BLaER1 (cell line): ENCODE data around the gene RRP15.
A peak's percentile ranks its signal among the peaks of the same experiment; 100 is the strongest.

Source experiments
- H3K27ac ChIP-seq: shearing (Covaris generic); formaldehyde crosslinking; 2 replicates; pipeline ENCODE4 v1.8.1; 2022
- H3K27me3 ChIP-seq: shearing (Covaris generic); formaldehyde crosslinking; 2 replicates; pipeline ENCODE4 v1.8.1; 2022
- H3K36me3 ChIP-seq: shearing (Covaris generic); formaldehyde crosslinking; 2 replicates; pipeline ENCODE4 v1.8.1; 2022
- H3K4me1 ChIP-seq: shearing (Covaris generic); formaldehyde crosslinking; 2 replicates; pipeline ENCODE4 v1.8.1; 2022
- H3K4me2 ChIP-seq: shearing (Covaris generic); formaldehyde crosslinking; 2 replicates; pipeline ENCODE4 v1.8.1; 2022
- H3K4me3 ChIP-seq: shearing (Covaris generic); formaldehyde crosslinking; 2 replicates; pipeline ENCODE4 v1.8.1; 2022
- H3K9ac ChIP-seq: shearing (Covaris generic); formaldehyde crosslinking; 2 replicates; pipeline ENCODE4 v1.8.1; 2022
- H3K9me3 ChIP-seq: shearing (Covaris generic); formaldehyde crosslinking; 2 replicates; pipeline ENCODE4 v1.8.1; 2022
- H4K20me1 ChIP-seq: shearing (Covaris generic); formaldehyde crosslinking; 2 replicates; pipeline ENCODE4 v1.8.1; 2022
- Cebpa-rat ChIP-seq: shearing (Covaris generic); IDR thresholded peaks from 2 replicates; pipeline ENCODE4 v1.8.1; 2022

The RRP15 gene

GRCh38 chr1:218380125-218380977 is 95.3 kb downstream of the RRP15 start:
- Histone ChIP-seq H3K4me3 (no peak overlapping the region), H3K27ac (no peak overlapping the region), H3K9ac (no peak overlapping the region), H4K20me1 (no peaks in the 10 kb centered on the region), H3K27me3 (no peaks in the 10 kb centered on the region), H3K4me1 (peaks cover 23% of the 10 kb centered on the region), H3K36me3 (no peaks in the 10 kb centered on the region), H3K9me3 (no peaks in the 10 kb centered on the region), H3K4me2 (no peak overlapping the region)
- TF ChIP-seq Cebpa-rat, result no peak

- Histone ChIP-seq H3K9me3 (no peaks in the 10 kb centered on the region), H4K20me1 (no peaks in the 10 kb centered on the region), H3K36me3 (no peaks in the 10 kb centered on the region), H3K9ac (no peak overlapping the region), H3K4me1 (peaks cover 14% of the 10 kb centered on the region), H3K27ac (no peak overlapping the region), H3K4me2 (no peak overlapping the region), H3K4me3 (no peak overlapping the region), H3K27me3 (no peaks in the 10 kb centered on the region)
- no peak for TF ChIP-seq Cebpa-rat
Measured at GRCh38 chr1:218382261-218382660, 97.2 kb downstream of the RRP15 start.

DNA sequence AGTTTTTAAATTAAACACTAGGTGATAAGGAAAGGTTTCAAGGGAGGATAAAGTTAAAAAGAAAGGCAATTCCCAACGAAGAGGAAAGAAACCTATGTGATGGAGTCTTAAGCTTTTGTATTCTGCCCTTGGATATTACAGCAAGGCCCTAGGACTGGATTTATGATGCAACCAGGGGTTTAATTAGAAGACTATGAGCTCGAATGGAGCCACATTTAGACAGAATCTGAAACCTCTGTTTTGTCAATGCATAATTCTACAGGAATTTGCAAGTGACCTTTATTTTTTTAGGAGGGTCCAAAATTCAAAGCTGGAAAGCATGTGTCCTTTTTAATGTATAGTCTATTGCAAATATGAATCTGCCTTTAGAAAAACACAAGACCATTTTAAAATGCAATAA is 98.0 kb downstream of the RRP15 start:
- H3K27ac ChIP-seq, result no peak overlapping the region
- no peak overlapping the region for H3K4me2 ChIP-seq
- no peaks in the 10 kb centered on the region for H3K36me3 ChIP-seq
- peaks cover 6% of the 10 kb centered on the region for H3K4me1 ChIP-seq
- no peak overlapping the region for H3K4me3 ChIP-seq
- no peak overlapping the region for H3K9ac ChIP-seq
- no peaks in the 10 kb centered on the region for H3K27me3 ChIP-seq
- no peaks in the 10 kb centered on the region for H3K9me3 ChIP-seq
- TF ChIP-seq Cebpa-rat, result no peak
- no peaks in the 10 kb centered on the region for H4K20me1 ChIP-seq

DNA sequence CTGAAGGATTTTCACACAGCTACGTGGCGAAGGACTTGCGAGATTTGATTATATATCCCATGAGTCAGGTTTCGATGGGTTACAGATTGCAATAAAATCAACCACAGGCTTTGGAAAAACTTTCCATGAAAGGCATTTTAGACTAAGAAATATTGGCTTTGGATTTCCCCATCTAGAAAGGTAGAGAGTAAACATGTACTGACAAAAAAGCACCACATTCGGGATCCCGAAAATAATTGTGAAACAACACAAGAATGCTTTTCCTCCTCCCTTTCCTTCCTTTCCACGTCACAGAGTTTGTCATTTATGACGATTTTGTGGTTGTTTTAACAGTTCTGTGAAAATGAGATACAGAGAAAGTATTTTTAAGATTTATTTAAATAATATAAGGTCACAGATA is 98.6 kb downstream of the RRP15 start:
- TF ChIP-seq Cebpa-rat, result no peak
- H3K9ac ChIP-seq, result no peak overlapping the region

DNA sequence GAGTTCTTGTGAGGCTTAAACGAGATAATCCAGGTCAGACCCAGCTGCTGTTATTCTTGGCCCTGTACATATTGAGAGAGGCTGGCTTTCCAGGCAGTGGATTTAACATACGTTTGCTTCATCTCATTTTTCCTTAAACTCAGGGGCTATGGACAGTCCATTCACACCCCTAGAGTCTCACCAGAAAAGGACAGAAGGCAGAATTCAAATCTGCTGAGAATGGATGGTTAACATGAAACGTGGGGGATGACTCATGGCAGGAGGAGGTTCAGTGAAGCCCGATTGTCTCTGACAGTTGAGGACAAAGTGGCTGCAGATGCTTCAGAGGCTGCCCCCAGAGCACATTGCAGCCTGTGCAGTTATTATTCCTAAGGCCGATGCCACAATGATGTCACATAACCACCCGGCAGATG is 99.5 kb downstream of the RRP15 start:
- Histone ChIP-seq H3K4me3 (no peak overlapping the region), H3K9ac (no peak overlapping the region), H3K4me2 (no peak overlapping the region), H3K27me3 (no peaks in the 10 kb centered on the region), H3K4me1 (peaks cover 6% of the 10 kb centered on the region), H3K36me3 (no peaks in the 10 kb centered on the region), H4K20me1 (no peaks in the 10 kb centered on the region), H3K9me3 (no peaks in the 10 kb centered on the region), H3K27ac (no peak overlapping the region)
- TF ChIP-seq Cebpa-rat, result no peak

More for the DNA sequence above, 98.6 kb downstream of the RRP15 start:
- Histone ChIP-seq H4K20me1 (no peaks in the 10 kb centered on the region), H3K9me3 (no peaks in the 10 kb centered on the region), H3K4me2 (peak overlapping the region; percentile 42; the same call in 1 of the 2 replicates), H3K27ac (no peak overlapping the region), H3K4me1 (peaks cover 6% of the 10 kb centered on the region), H3K36me3 (no peaks in the 10 kb centered on the region), H3K27me3 (no peaks in the 10 kb centered on the region), H3K4me3 (no peak overlapping the region)
